Ishikawa (cell line): ENCODE results near the gene MRPL10.

ENCODE experiments used
- EGR1 ChIP-seq: IDR thresholded peaks from 2 replicates; pipeline ENCODE4 v1.6.1; 2012
- EP300 ChIP-seq: IDR thresholded peaks from 2 replicates; pipeline ENCODE4 v1.6.1; 2012; ENCODE audit warnings: borderline replicate concordance
- NFIC ChIP-seq: IDR thresholded peaks from 2 replicates; pipeline ENCODE4 v1.6.1; 2012
- RAD21 ChIP-seq: IDR thresholded peaks from 2 replicates; pipeline ENCODE4 v1.6.1; 2012; ENCODE audit warnings: low read depth
- TEAD4 ChIP-seq: IDR thresholded peaks from 2 replicates; pipeline ENCODE4 v1.6.1; 2012
- TF ChIP-seq, protein P1 (sequence below): IDR thresholded peaks from 2 replicates; pipeline ENCODE4 v1.6.1; 2012
- TF ChIP-seq, protein P2 (sequence below): IDR thresholded peaks from 2 replicates; pipeline ENCODE4 v1.6.1; 2012; ENCODE audit warnings: low read depth, mild to moderate bottlenecking

DNA sequence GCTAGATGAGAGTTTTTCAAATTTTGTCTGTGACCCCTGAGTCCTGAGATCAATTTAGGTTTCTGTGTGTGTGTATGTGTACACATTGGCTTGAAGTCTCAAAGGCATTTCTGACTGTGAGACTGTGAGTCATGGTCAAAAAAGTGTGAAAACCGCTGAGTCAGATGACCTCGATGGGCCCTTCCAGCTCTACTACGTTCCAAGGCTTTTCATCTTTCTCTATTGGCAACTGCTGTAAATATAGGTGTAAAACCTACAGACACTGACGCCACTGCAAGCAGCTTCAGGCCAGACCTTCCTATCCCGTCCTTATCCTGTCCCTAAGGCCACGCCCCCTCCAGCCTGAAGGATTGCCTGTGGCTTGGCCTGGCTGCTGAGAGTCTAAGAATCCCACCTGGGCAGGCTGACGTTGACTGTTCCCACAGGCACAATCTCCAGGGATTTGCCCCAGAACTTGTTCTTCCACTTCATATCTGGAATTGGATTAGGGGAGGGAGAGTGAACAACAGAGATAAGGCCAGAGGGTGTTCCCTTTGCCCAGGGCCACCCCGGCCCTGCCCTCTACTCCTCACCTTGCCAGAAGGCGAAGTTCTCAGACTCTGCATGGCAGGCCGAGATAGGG, 21.0 kb downstream of the MRPL10 start:
- no peak for TF ChIP-seq EGR1
- TF ChIP-seq, protein P1, sequence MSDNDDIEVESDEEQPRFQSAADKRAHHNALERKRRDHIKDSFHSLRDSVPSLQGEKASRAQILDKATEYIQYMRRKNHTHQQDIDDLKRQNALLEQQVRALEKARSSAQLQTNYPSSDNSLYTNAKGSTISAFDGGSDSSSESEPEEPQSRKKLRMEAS, result no peak; the same call in 1 of the 2 replicates
- no peak for TF ChIP-seq RAD21
- TF ChIP-seq, protein P2, sequence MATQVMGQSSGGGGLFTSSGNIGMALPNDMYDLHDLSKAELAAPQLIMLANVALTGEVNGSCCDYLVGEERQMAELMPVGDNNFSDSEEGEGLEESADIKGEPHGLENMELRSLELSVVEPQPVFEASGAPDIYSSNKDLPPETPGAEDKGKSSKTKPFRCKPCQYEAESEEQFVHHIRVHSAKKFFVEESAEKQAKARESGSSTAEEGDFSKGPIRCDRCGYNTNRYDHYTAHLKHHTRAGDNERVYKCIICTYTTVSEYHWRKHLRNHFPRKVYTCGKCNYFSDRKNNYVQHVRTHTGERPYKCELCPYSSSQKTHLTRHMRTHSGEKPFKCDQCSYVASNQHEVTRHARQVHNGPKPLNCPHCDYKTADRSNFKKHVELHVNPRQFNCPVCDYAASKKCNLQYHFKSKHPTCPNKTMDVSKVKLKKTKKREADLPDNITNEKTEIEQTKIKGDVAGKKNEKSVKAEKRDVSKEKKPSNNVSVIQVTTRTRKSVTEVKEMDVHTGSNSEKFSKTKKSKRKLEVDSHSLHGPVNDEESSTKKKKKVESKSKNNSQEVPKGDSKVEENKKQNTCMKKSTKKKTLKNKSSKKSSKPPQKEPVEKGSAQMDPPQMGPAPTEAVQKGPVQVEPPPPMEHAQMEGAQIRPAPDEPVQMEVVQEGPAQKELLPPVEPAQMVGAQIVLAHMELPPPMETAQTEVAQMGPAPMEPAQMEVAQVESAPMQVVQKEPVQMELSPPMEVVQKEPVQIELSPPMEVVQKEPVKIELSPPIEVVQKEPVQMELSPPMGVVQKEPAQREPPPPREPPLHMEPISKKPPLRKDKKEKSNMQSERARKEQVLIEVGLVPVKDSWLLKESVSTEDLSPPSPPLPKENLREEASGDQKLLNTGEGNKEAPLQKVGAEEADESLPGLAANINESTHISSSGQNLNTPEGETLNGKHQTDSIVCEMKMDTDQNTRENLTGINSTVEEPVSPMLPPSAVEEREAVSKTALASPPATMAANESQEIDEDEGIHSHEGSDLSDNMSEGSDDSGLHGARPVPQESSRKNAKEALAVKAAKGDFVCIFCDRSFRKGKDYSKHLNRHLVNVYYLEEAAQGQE, result no peak
- TF ChIP-seq EP300, result no peak
- TF ChIP-seq NFIC, result no peak
- no peak; the same call in 1 of the 2 replicates for TF ChIP-seq TEAD4
